ENCODE data around the gene SLC6A5. TPM values are rescaled to one million over a fixed set of nuclear protein-coding genes. Genes with fewer than 3 reads are reported as not detected.

SLC6A5 gene
- total RNA-seq, 3 donors from 2014 or later, result not detected

Other genes with a start within 250 kb of the SLC6A5 start
- gene HTATIP2, start 235.9 kb upstream of the SLC6A5 start, total RNA-seq, result 10 to 100 TPM; 36.6 to 44.3 (median 37.8) TPM
- 10 to 100 TPM; 55.5 to 60.2 (median 57.1) TPM for gene PRMT3, start 211.9 kb upstream of the SLC6A5 start, total RNA-seq
- gene NELL1, start 70.0 kb downstream of the SLC6A5 start, total RNA-seq, result not detected